Keratinocyte (primary cell): Measurements from ENCODE around the gene SLFN11.

Experiments used
- EZH2 ChIP-seq: IDR thresholded peaks from one replicate; pipeline ENCODE4 v1.6.1; 2012; ENCODE audit warnings: inconsistent platforms, mild to moderate bottlenecking, low read length, moderate library complexity
- TF ChIP-seq, protein P1 (sequence below), 3 experiments: IDR thresholded peaks in 1 of 3; conservative IDR thresholded peaks in 1 of 3; optimal IDR thresholded peaks in 1 of 3; 2 replicates in 2 of 3; 3 replicates in 1 of 3; pipeline versions ENCODE3 to v1.5.1; 2011; ENCODE audit warnings: low read length in 3 of 3, mild to moderate bottlenecking in 3 of 3, moderate library complexity in 2 of 3, control low read depth in 1 of 3, inconsistent platforms in 1 of 3; ENCODE audit not compliant: insufficient read depth in 2 of 3; ENCODE audit errors: extremely low read depth in 1 of 3

DNA sequence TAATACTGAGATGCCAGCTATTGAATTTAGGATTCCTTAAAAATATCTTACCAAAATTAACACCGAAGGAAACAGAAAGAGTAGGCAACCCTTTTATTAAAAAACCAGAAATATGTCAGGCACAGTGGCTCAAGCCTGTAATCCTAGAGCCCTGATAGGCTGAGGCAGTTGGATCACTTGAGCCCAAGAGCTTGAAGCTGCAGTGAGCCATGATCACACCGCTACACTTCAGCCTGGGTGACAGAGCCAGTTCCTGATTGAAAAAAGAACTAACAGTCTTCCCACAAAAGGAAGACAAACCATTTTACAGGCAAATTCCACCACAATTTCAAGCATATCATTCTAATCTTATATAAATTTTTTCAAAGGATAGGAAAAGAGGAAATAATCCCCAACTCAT, 43.2 kb upstream of the SLFN11 start:
- TF ChIP-seq, protein P1, sequence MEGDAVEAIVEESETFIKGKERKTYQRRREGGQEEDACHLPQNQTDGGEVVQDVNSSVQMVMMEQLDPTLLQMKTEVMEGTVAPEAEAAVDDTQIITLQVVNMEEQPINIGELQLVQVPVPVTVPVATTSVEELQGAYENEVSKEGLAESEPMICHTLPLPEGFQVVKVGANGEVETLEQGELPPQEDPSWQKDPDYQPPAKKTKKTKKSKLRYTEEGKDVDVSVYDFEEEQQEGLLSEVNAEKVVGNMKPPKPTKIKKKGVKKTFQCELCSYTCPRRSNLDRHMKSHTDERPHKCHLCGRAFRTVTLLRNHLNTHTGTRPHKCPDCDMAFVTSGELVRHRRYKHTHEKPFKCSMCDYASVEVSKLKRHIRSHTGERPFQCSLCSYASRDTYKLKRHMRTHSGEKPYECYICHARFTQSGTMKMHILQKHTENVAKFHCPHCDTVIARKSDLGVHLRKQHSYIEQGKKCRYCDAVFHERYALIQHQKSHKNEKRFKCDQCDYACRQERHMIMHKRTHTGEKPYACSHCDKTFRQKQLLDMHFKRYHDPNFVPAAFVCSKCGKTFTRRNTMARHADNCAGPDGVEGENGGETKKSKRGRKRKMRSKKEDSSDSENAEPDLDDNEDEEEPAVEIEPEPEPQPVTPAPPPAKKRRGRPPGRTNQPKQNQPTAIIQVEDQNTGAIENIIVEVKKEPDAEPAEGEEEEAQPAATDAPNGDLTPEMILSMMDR (optimal IDR thresholded peaks at IDR 0.05 in 1 of 3, IDR thresholded peaks at IDR 0.05 in 1 of 3, conservative IDR thresholded peaks at IDR 0.05 in 1 of 3; ENCODE audit: extremely low read depth in 1 of 3, insufficient read depth in 2 of 3, low read length in 3 of 3) = no peak
- TF ChIP-seq EZH2 = no peak
